ENCODE results near the gene EN1. TPM values are rescaled to one million over a fixed set of nuclear protein-coding genes. Genes with fewer than 3 reads are reported as not detected.
A peak's percentile ranks its signal among the peaks of the same experiment; 100 is the strongest.

Gene EN1
- polyA plus RNA-seq, 3 donors, result not detected

- no peak overlapping the region for H3K4me3 Mint-ChIP-seq
- H3K27ac Mint-ChIP-seq, result no peak overlapping the region
Observed at GRCh38 chr2:118823633-118824032, 23.8 kb downstream of the EN1 start.

GRCh38 chr2:118822572-118822971 lies 24.9 kb downstream of the EN1 start:
- no peak overlapping the region for H3K9ac ChIP-seq (ENCODE audit: insufficient read depth, low read length, poor library complexity, severe bottlenecking)
- H3K4me3 ChIP-seq (replicated peaks in 1 of 3; ENCODE audit: low read depth in 2 of 3, low read length in 3 of 3), result no peak overlapping the region
- H3K4me1 ChIP-seq (ENCODE audit: control insufficient read depth in 1 of 2, insufficient read depth in 2 of 2, low read length in 2 of 2), result no peaks in the 10 kb centered on the region
- H4K20me1 ChIP-seq (ENCODE audit: insufficient read depth, low read length), result no peaks in the 10 kb centered on the region
- H3K4me2 ChIP-seq (replicated peaks; ENCODE audit: extremely low read depth, low read length, poor library complexity, severe bottlenecking), result no peak overlapping the region
- Mint-ChIP-seq H3K9me3 (peaks cover 0 to 2% (median 0%) of the 10 kb centered on the region in 7 donors), H3K36me3 (no peaks in the 10 kb centered on the region), H3K4me3 (no peak overlapping the region), H3K27me3 (ENCODE audit: low read depth in 3 of 3) (peaks cover 41 to 75% (median 51%) of the 10 kb centered on the region in 3 donors), H3K4me1 (no peaks in the 10 kb centered on the region), H3K27ac (peak overlapping the region in 1 of 7 donors; percentile 46)
- H3K9me3 ChIP-seq (replicated peaks in 1 of 2; ENCODE audit: control insufficient read depth in 1 of 2, insufficient read depth in 1 of 2, low read length in 2 of 2), result no peaks in the 10 kb centered on the region
- no peak for TF ChIP-seq CTCF (IDR thresholded peaks at IDR 0.05)
- no peak overlapping the region for H2AFZ ChIP-seq (ENCODE audit: insufficient read depth, low read depth, low read length, poor library complexity, severe bottlenecking)
- H3K27ac ChIP-seq (ENCODE audit: low read depth in 1 of 2, low read length in 2 of 2), result no peak overlapping the region
- WGBS (ENCODE audit: insufficient coverage), result no CpG with 5 or more reads among the region's 1 CpG
- H3K79me2 ChIP-seq (ENCODE audit: insufficient read depth, low read length), result no peaks in the 10 kb centered on the region
- H3K27me3 ChIP-seq (ENCODE audit: control insufficient read depth in 2 of 2, insufficient read depth in 2 of 2, low read length in 2 of 2), result peaks cover 32 to 49% of the 10 kb centered on the region in 2 donors
- intact Hi-C loops (cut with micrococcal nuclease), result no loop called here
- H3K36me3 ChIP-seq (replicated peaks in 1 of 2; ENCODE audit: control insufficient read depth in 1 of 2, insufficient read depth in 2 of 2, low read length in 2 of 2), result no peaks in the 10 kb centered on the region
- no peak for DNase-seq

More at GRCh38 chr2:118823633-118824032, 23.8 kb downstream of the EN1 start:
- H4K20me1 ChIP-seq (ENCODE audit: insufficient read depth, low read length), result no peaks in the 10 kb centered on the region
- no peak overlapping the region for H3K27ac ChIP-seq (ENCODE audit: low read depth in 1 of 2, low read length in 2 of 2)
- H3K9ac ChIP-seq (ENCODE audit: insufficient read depth, low read length, poor library complexity, severe bottlenecking), result no peak overlapping the region
- Mint-ChIP-seq H3K36me3 (no peaks in the 10 kb centered on the region), H3K27me3 (ENCODE audit: low read depth in 3 of 3) (peaks cover 41 to 69% (median 56%) of the 10 kb centered on the region in 3 donors), H3K4me1 (no peaks in the 10 kb centered on the region), H3K9me3 (peaks cover 0 to 2% (median 0%) of the 10 kb centered on the region in 7 donors)
- H3K27me3 ChIP-seq (ENCODE audit: control insufficient read depth in 2 of 2, insufficient read depth in 2 of 2, low read length in 2 of 2), result peaks cover 40 to 50% of the 10 kb centered on the region in 2 donors
- WGBS (ENCODE audit: insufficient coverage), result 72% methylated on average over 5 of the region's 5 CpGs
- TF ChIP-seq CTCF (IDR thresholded peaks at IDR 0.05), result no peak
- intact Hi-C loops (cut with micrococcal nuclease), result no loop called here
- H2AFZ ChIP-seq (ENCODE audit: insufficient read depth, low read depth, low read length, poor library complexity, severe bottlenecking), result no peak overlapping the region
- H3K36me3 ChIP-seq (replicated peaks in 1 of 2; ENCODE audit: control insufficient read depth in 1 of 2, insufficient read depth in 2 of 2, low read length in 2 of 2), result no peaks in the 10 kb centered on the region
- no peaks in the 10 kb centered on the region for H3K79me2 ChIP-seq (ENCODE audit: insufficient read depth, low read length)
- no peak overlapping the region for H3K4me2 ChIP-seq (replicated peaks; ENCODE audit: extremely low read depth, low read length, poor library complexity, severe bottlenecking)
- no peaks in the 10 kb centered on the region for H3K9me3 ChIP-seq (replicated peaks in 1 of 2; ENCODE audit: control insufficient read depth in 1 of 2, insufficient read depth in 1 of 2, low read length in 2 of 2)
- DNase-seq, result no peak
- H3K4me3 ChIP-seq (replicated peaks in 1 of 3; ENCODE audit: low read depth in 2 of 3, low read length in 3 of 3), result no peak overlapping the region
- no peaks in the 10 kb centered on the region for H3K4me1 ChIP-seq (ENCODE audit: control insufficient read depth in 1 of 2, insufficient read depth in 2 of 2, low read length in 2 of 2)

Data from CD14-positive monocyte (primary cell).